Measurements from ENCODE around the gene VEGFB.

VEGFB gene

DNA sequence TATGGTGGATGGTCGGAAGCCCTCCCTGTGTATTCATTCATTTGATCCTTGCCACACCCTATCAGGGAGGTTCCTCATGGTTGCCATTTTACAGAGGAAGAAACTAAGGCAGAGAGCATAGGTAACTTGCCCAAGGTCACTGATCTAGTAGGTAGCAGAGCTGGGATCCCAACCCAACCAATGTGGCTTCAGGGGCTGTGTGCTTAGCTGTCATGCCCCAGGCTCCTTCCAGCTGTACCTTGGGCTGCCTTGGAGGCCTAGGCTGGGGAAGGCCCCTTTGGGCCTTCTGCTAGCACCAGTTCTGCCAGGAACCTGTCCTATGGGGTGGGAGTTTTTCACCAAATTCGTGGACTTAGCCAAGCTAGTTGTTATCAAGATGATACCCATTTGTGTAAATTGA is 41.5 kb downstream of the VEGFB start:
- no peak overlapping the region for H3K4me3 ChIP-seq (ENCODE audit: low read length)
- DNase-seq (ENCODE audit: low read depth), result no peak

DNA sequence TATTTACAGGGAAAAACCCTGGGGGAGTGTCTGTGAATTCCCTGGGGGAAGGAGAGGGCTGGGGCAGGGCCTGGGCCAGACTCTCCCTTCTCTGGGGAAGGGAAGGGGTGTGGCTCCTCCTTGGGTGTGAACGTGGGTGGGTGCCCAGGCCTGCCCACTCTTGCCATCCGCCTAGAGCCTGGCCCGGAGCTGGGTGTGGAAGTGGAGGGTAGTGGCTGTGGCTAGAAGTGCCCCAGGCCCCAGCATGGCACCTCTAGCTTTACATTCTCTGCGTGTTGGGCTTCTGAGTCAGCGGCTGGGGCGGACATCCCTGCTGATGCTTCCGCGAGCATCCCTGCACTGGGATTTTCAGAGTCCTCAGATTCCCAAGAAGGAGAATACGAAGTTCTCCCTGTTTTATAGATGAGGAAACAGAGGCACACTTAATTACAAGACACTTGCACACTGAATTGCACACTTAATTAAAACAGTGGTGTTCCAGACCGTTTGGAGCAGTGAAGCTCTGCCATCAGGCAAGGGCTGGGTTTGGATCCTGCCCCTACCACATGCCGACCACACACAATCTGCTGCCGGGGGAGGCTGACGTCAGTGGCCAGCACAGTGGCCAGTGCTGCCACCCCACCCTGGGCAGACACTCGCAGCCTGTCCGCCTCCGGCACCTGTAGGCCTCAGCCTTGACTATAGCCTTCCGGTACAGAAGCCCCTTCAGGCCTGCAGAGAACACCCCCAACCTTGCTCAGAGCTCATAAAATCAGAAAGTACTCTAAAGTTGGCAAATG is 42.5 kb downstream of the VEGFB start:
- no peak overlapping the region for H3K4me3 ChIP-seq (ENCODE audit: low read length)
- DNase-seq (ENCODE audit: low read depth), result peak; percentile 96
- TF ChIP-seq, protein P1, sequence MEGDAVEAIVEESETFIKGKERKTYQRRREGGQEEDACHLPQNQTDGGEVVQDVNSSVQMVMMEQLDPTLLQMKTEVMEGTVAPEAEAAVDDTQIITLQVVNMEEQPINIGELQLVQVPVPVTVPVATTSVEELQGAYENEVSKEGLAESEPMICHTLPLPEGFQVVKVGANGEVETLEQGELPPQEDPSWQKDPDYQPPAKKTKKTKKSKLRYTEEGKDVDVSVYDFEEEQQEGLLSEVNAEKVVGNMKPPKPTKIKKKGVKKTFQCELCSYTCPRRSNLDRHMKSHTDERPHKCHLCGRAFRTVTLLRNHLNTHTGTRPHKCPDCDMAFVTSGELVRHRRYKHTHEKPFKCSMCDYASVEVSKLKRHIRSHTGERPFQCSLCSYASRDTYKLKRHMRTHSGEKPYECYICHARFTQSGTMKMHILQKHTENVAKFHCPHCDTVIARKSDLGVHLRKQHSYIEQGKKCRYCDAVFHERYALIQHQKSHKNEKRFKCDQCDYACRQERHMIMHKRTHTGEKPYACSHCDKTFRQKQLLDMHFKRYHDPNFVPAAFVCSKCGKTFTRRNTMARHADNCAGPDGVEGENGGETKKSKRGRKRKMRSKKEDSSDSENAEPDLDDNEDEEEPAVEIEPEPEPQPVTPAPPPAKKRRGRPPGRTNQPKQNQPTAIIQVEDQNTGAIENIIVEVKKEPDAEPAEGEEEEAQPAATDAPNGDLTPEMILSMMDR (IDR thresholded peaks at IDR 0.05; ENCODE audit: insufficient read depth, low read depth, low read length, missing control alignments), result no peak

More for the DNA sequence above, 41.5 kb downstream of the VEGFB start:
- TF ChIP-seq, protein P1 (IDR thresholded peaks at IDR 0.05; ENCODE audit: insufficient read depth, low read depth, low read length, missing control alignments), result no peak

DNA sequence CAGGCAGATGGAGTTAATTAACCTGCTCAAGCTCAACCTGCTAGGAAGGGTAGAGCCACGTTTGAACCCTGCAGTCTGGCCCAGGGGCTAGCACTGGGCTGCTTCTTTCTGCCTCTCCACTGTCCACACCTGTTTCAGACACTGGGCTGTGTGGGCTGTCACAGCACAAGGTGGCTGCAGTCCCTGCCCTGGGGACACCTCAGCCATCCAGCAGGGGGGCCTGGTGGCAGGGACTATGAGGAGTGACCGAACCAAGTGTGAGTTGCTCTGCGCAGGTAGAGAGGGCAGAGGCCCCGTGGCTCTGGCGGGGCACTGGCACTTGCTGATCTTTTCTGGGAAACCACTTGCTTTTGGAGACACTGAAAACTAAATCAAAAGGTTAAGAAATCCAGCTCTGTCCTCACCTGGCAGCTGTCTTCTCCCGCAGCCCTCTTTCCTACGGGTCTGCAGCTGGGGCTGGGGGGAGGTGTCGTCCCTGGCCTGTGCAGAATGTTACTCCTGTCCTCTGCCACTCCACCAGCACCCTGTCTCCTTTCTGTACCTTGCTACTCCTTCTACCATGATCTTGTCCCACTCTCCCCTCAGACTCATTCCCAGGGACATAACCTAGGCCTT is 44.3 kb downstream of the VEGFB start:
- TF ChIP-seq, protein P1 (IDR thresholded peaks at IDR 0.05; ENCODE audit: insufficient read depth, low read depth, low read length, missing control alignments), result no peak
- no peak overlapping the region for H3K4me3 ChIP-seq (ENCODE audit: low read length)
- no peak for DNase-seq (ENCODE audit: low read depth)

DNA sequence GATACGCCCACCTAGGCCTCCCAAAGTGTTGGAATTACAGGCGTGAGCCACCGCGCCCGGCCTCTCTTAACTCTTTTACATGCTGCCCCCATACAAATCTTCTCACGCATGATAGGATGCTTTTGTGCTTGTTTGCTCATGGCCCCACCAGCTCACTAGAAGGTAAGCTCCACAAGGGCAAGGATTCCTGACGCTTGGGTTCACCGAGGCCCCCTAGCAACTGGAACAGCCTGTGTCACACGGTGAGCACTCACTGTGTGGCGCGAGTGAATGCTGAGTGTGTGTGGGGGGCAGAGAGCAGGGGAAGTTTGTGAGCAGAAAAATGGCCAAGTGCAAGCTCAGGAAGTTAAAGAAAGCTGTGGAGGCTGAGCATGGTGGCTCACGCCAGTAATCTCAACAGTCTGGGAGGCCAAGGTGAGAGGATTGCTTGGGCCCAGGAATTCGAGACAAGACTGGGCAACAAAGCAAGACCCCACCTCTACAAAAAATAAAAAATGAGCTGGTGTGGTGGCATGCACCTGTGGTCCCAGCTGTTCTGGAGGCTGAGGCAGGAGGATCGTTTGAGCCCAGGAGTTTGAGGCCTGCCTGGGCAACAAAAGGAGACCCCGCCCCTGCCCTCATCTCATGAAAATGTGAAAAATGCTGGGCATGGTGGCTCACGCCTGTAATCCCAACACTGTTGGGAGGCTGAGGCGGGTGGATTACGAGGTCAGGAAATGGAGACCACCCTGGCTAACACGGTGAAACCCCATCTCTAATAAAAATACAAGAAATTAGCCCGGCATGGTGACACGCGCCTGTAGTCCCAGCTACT is 47.8 kb downstream of the VEGFB start:
- TF ChIP-seq, protein P1 (IDR thresholded peaks at IDR 0.05; ENCODE audit: insufficient read depth, low read depth, low read length, missing control alignments), result no peak
- DNase-seq (ENCODE audit: low read depth), result no peak
- H3K4me3 ChIP-seq (ENCODE audit: low read length), result no peak overlapping the region

DNA sequence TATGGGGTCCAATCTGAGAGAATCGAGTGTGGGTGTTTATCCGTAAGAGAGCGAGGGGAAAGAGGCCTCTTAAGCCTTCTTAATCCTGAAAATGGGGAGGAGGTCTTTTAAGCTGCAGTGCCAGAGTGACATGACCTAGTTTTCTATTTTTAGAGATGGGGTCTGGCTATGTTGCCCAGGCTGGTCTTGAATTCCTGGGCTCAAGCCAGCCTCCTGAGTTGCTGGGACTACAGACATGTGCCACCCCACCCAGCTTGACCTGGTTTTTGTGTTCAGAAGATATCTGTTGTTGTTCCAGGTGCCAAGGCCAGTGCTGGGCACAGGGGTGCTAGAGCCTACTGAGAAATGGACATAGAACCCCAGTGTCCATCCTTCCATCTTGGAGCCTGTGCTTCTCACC is 48.7 kb downstream of the VEGFB start:
- DNase-seq (ENCODE audit: low read depth), result no peak
- TF ChIP-seq, protein P1 (IDR thresholded peaks at IDR 0.05; ENCODE audit: insufficient read depth, low read depth, low read length, missing control alignments), result no peak
- H3K4me3 ChIP-seq (ENCODE audit: low read length), result no peak overlapping the region

DNA sequence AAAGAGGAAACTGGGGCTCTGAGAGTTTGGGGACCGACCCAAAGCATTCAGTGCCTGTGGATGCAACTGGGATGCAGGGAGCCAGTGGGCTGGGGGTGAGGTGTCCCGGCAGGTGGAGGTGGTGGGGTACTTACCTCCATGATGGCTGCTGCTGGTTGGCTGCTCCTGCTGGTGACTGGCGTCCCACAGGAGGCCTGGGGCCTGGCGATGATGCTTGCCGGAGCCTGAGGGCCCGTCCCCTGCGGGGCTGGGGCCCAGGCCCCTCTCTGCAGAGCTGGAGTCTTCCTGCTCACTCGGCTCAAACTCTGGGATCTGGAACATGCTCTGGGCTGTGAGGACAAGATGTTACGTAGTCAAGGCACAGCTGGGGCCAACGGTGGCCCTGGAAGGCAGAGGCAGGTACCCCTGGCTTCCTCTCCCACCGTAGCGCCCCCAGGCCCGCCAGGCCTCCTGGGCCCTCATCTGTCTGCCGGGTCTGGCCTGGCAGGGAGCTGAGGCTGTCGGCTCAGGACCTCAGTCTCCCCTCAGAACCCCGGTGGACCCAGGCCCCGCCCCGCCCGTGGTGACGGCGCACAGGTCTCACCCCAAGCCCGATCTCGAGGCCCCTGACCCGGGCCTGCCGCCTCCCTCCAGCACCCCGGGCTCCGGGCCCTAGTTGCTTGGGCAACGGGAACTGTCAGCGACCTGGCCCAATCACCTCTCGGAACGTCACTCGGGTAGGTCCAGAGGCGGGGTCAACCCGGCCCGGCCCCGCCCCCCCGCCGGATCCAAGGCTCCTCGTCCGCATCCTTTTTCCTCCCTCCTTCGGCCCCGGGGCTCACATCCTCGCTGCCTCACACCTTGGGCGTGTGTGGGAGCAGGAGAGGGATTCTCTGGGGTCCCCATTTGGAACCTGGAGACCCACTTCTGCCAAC is 49.9 kb downstream of the VEGFB start, which contains the start of gene BAD:
BAD (minus strand) TSS at position 618 of the 914 bp plus-strand sequence; CDS start at position 321, 297 bp downstream.
- TF ChIP-seq, protein P1 (IDR thresholded peaks at IDR 0.05; ENCODE audit: insufficient read depth, low read depth, low read length, missing control alignments), result no peak
- H3K4me3 ChIP-seq (ENCODE audit: low read length), result peak within 1 kb of the TSS; percentile 70
- peak; percentile 95 for DNase-seq (ENCODE audit: low read depth)
